CD4-positive, alpha-beta T cell treated with Interleukin-2 at 100 ng/mL for 4 hours (primary cell): ENCODE measurements around the gene B4GALNT3.
"Not testable (repeated sequence)": the region's sequence is repeated elsewhere in the genome, so short reads cannot be mapped to it uniquely, and the experiment has no call there.

Source experiments
- DNase-seq: peaks from one replicate; pipeline ENCODE4 v3.0.0-alpha.2; 2020; ENCODE audit warnings: low spot score

The B4GALNT3 gene

DNA sequence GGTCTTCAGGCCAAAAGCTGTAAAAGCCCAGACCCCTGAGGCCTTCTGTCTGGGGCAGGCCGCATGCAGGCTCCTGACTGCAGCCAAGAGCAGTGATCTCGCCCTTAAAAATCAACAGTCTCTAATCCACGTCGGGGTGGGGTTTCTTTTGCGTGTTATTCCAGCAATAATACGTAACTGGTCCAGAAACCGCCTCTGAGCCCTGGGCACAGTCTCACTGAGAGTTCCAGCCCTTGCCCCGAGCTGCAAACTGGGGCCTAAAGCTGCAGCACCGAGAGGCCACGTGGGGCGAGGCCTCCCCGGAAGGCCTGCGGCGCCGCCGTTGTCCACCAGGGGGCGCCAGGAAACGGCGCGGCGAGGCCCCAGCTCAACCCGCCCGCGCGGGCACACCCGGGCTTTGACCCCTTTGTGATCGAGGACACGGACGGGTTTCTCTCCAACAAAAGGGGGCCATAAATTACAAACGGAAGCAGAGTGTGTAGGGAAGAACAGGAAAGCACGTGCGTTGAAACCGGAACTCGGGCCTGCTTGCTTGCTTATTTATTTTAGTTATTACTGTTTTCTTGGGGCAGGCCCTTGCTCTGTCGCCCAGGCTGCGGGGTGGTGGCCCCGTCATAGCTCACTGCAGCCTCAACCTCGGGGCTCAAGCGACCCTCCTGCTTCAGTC is 116.3 kb downstream of the B4GALNT3 start:
- DNase-seq = peak; percentile 86

DNA sequence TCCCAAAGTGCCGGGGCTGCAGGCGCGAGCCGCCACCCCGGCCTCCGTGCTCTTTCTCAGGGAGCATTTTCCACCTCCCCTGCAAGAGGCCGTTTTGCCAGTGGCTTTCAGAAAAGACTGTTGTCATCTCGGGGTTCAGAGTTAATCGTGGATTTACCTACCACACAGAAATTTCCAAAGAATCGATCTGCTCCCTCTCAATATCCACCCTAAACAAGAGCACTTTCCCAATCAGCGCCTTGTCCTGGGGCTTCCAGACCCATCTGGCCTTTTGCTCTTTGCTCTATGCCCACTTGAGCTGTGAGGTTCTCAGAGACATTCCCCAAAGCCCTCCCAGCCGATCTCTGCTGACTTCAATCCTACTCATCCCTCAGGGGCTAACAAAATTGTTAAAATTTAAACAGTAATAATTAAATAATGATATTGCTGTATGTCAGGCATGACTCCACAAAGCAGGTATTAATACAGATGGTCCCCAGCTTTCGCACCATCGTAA is 116.9 kb downstream of the B4GALNT3 start:
- DNase-seq = no peak

DNA sequence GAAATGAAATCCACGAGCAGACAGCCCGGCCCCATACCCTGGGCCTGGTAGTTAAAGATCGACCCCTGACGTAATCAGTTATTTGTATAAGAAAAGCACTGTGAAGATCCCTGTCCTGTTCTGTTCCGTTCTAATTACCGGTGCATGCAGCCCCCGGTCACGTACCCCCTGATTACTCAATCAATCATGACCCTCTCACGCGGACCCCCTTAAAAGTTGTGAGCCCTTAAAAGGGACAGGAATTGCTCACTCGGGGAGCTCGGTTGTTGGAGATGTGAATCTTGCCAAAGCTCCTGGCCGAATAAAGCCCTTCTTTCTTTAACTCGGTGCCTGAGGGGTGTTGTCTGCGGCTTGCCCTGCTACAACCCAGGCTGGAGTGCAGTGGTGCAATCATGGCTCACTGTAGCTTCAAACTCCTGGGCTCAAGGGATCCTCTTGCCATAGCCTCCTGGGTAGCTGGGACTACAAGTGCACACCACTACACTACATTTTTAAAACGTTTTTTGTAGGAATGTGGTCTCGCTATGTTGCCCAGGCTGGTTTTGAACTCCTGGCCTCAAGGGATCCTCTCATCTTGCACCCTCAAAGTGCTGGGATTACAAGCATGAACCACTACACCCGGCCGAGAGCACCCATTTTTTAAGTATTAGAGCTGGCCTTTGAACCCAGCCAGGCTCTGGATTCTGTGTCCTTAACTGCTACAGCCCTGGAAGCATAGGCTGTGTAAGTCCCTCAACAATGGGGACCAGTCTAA is 118.4 kb downstream of the B4GALNT3 start:
- not testable (repeated sequence) for DNase-seq

DNA sequence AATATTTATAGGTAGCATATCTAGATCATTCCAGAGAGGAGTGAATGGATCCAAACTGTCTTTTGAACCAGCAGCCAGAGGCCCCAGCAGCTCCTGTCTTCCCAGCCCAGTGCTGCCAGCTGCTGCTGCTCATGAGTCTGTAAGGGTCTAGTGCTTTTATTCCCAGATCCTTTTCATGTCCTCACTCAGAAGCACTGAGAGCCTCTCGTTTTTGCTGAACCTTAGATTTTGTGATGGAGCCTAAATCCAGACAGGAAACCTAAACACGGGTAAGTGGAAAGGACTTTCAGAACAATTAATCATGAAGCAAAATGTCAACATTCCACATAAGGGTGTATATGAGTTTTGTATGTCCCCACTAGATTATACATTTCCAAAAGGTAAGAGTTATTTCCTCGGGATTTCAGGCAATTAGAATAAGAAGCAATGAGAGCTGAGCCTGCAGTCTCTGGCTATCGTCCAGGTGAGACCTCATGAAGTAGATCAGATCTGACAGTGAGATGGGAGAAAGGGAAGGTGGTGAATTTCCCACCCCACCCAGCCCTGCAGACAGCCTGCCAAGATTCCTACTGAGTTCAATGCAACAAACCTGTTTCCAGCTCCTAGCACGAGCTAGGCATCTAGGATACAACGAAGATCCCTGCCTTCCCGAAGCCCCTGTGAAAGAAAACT is 119.1 kb downstream of the B4GALNT3 start:
- DNase-seq = no peak

DNA sequence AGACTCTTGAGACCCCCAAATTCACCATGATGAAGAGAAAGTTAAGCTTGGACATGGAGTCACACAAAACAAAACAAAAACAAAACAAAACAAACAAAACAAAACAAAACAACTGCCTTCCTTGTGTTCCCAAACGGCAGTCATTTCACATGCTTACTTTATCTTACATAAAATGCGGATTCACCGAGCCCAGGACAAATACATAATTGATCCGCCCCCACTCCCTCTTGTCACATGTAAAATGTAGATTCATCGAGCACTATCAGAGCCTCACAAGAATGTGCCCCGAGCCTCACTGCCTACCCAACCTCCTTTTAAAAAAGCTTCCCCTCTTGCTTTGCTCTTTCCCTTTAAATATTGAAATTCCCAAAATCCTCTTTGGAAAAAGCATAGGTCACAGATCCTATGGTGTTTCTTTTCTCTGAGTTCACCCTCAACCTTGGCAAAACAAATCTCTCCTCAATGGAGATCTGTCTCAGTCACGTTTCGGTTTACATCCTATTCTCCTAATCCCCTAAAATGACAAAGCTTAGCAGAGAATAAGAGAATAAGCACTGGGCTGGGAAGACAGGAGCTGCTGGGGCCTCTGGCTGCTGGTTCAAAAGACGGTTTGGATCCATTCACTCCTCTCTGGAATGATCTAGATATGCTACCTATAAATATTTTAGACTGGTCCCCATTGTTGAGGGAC is 119.8 kb downstream of the B4GALNT3 start:
- DNase-seq = no peak

DNA sequence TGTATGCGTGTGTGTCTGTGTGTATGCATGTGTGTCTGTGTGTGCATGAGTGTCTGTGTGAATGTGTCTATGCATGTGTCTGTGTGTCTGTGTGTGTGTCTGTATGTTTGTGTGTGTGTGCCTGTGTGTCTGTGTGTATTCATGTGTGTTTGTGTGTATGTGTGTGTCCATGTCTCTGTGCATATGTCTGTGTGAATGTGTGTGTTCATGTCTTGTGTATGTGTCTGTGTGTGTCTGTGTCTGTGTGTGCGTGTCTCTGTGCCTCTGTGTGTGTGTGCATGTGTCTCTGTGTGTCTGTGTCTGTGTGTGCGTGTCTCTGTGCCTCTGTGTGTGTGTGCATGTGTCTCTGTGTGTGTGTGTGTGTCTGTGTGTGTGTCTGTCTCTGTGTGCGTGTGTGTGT is 121.1 kb downstream of the B4GALNT3 start:
- no peak for DNase-seq

DNA sequence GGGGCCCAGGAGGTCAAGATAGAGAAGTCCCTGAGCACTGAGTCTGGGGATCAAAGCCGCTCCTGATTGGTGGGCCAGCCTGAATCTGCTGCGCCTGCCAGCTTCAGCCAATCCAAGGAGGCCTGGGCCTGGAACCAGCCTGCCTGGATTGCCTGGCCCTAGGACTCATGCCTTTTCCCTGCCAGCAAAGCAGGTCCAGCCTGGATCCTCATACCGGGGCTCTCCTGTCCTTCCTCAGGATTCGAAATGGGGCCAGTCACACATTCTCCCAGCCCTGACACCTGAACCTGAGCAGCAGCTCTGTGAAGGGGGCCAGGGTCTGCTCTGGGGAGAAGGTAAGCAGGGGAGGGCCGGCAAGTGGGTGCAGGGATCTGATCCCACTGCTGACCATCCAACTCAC is 121.6 kb downstream of the B4GALNT3 start:
- no peak for DNase-seq

DNA sequence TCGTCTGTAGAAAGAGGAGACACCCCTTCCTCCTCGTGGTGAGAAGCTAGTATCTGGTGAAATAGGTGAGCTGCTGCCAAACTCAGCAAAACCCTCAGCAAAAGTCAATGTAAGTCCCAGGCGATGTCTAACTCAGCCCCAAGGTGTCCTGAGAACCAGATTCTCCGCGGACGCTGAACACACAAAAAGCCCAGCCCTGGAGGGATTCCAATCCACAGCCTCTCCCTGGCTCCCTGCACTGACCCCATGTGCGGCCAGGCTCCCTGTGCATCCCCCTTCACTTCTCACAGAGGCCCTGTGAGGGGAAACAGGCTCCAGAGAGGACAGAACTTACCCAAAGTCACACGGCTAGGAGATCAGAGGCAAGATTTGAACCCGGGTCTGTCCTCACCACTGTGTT is 122.0 kb downstream of the B4GALNT3 start:
- DNase-seq = no peak

DNA sequence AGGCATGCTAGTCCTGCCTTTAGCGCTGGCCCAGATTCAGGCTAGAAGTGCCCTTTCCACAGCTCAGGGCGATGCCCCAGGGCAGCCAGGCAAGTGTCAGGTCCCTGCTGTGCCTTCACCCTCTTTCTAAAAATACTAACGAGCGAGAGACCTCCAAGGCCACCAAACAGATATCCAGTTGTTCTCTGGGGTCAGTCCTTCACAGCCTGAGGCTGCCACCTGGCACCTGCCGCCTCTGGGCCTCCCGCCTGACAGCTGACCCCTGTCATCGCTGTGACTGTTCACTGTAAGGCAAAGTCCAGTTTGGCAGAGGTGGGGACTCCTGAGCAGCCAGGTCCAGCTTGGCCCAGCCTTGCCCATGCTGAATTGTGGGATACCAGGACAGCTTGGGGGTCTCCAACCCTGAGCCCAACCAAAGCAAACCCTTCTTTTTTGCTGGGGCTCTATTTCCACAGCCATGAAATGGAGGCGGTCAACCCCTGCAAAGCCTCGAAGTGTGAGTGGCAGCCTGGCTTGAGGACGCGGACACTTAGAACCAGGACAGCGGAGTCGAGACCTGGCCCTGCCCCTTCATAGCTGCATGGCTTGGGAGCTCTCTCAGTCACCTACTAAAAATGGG is 123.6 kb downstream of the B4GALNT3 start:
- DNase-seq = no peak

DNA sequence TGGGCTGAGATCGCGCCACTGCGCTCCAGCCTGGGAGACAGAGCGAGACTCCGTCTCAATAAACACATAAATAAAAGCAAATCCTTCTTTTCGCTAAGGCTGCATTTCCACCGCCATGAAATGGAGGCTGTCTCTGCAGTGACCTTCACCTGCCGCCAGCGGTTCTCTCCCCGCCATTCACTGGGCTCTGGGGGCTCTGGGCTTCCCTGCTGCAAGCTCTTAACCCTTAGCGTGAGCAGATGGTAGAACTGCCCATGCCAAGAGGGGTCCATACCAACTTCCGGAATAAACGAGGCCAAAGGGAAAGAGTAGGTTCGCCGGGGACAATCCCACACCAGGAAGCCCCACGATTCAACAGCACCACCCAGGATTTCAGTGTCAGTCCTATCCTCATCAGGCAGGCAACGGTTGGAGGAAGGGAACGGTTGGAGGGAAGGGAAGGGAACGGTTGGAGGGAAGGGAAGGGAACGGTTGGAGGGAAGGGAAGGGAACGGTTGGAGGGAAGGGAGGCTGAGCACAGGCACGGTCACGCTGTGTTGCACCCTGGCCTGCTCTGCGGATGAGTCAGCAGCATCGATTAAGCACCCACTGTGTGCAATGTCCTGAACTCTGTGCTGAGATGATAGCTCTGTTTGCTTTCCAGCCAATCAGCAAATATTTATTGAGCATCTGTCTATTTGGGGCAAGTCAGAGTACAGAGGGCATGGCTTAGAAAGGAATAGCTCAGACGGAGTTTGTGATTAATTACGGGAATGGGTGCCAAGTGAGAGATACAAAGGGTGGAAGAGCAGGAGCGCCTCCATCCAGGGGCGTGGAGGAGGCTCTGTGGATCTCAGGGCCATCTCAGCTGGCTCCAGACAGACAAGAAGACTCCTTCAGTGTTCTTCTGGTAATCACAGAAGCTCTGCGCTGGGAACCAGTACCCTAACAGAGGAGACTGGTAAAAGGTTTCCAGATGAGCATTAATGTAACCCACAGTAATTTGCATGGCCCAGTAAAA is 125.6 kb downstream of the B4GALNT3 start:
- DNase-seq = no peak

DNA sequence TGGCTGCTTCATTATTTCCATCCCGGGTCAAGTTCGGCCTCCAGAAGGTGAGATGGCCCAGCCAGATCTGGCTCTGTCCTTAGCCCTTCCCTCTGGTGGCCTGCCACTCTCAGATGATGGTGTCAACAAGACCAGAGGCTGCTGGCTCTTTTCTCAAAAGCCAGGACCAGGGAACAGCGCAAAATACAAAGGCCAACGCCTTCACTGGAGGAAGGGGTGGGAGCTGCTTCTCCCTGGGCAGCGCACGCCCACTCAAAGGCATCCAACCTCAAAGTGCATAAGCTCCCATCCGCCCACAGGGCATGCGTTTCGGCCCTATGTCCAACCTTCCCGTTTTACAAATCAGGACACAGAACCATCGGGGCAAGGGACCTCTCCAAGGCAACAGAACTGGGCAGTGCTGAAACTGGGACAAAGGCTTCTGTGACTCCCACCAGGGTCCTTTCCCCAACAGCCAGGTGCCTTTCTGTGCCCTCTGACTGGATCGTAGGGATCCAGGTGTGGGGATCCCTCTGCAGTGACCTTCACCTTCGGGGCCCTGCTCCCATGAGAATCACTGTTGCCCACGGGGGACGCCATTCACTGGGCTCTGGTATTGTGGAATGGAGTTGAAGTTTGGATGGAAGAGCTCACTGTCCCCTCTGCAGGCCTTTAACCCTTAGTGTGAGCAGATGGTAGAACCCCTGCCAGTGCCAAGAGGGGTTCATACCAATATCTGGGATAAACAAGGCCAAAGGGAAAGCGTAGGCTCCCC is 126.8 kb downstream of the B4GALNT3 start:
- DNase-seq = no peak

DNA sequence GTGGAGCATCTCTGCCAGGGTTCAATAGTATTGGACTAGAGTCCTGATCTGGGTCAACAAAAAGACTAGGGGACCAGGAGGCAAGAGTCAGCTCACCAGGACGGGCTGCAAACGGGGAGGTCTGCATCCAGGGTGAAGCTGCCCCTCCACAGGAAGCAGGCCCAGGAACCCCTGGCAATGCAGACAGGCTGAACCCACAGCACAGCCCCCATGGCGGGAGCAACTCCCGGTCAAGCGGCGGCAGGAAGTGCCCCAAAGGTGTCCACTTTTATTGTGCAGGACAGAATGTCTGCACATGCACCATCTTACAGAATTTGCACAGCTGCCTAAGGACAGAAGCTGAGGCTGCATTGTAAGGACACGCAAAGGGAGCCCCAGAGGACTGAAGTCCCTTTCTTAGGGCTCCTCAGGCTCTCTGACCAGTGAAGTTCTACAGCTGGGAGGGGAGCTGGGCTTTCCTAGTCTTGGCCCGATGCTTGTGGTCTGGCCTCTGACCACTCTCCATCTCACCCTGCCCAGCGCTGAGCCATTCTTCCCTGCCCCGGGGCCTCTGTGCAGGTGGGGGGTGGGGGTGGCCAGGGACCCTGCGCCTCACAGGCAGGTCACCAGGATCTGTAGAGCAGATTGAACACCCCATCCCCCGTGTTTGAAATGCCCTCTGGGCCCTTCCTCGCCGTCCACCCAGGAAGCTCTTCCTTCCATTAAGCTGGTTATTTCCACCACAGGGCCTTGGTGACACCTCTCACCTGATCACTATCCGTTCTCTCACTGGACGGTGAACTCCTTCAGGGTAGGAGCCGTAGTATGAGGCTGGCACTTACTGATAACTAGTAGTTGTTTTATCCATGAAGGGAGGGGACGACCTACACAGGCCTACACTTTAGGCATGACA is 127.6 kb downstream of the B4GALNT3 start:
- no peak for DNase-seq

DNA sequence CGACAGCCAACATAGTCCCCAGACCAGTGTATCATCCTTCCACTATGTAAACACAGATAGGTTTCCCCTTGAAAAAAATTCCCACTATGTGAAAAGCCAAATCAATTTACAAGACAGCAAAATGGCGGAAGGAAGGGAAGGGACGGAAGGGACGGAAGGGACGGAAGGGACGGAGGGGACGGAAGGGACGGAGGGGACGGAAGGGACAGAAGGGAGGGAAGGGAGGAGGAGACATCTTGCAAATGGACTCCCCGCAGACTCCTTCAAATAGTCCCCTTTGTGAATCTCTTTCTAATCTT is 128.2 kb downstream of the B4GALNT3 start:
- no peak for DNase-seq

DNA sequence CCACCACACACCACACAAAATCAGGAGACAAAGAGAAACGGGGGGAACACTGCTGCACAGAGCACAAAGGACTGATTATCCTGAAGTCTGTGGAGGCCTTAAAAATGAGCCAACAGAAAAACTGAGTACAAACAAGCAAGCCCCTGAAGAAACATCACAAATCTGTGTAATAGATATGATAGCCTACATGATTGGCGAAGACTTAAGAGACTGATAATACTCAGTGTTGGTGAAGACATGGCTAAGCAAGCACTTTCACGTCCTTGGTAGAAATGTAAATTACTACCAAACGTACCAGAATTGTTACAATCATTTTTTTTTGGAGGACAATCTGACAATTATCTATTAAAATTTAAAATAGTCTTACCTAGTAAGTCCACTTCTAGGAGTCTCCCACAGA is 128.9 kb downstream of the B4GALNT3 start:
- DNase-seq = no peak

DNA sequence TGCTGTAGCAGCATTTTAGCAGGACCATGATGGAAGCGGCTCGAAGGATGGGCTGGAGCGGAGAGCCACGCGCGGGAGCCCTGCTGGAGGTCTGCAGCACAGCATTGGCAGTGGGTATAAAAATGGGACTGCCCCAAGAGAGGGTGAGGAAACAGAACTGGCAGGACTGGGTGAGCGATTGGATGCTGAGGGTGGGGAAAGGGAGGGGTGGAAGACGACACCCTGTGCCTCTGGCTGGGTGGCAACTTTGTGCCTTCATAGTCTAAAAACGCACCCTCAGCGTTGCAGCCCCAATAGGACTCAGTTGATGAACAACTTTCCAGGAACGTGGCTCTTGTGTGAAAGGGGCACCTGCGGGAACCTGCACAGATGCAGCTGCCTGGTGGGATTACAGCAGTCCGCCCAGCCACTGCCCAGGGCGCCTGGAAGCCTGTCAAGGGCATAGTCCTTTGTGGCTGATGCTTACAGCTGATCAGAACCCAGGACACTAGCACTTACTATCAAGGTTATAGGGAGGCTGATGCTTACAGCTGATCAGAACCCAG is 130.5 kb downstream of the B4GALNT3 start:
- no peak for DNase-seq

DNA sequence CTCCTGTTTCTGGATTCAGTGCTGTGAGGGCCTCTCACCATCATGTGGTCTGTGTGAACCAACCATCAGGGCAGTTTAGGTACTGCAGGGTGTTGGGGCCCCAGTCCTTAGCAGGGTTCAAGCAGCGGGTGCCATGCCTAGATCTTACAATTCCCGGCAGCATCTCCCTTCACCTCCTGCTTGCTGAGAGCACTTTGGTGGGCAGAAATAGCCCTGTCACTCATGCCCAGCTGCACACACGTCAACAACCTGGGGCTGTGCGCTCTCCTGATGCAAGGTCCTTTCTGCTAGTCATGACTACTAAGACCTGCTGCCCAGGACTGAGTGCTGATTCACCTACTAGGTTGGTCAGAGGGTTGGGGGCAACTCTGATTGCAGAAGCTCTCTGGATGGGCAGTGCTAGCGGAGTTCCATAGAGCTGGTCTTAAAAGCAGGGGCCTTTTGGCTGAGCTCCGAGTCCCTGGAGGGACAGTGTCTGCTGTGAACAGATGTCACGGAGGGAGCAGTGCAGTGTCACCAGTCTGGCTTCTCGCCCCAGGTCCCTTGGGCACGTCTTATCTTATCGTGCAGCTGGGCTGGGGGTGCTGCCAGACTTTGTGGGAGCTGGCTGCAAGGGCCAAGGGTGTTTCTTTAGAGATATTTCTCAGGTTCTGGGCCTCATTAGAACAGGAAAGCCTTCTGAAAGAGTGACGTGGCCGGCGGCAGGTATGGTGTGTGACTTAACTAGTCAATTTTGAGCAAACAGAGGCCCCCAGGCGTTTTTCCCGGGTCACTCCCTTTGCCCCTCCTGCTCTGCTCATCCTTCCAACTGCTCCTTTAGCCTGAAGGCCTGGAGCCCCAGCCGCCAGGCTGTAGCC is 131.7 kb downstream of the B4GALNT3 start:
- no peak for DNase-seq

DNA sequence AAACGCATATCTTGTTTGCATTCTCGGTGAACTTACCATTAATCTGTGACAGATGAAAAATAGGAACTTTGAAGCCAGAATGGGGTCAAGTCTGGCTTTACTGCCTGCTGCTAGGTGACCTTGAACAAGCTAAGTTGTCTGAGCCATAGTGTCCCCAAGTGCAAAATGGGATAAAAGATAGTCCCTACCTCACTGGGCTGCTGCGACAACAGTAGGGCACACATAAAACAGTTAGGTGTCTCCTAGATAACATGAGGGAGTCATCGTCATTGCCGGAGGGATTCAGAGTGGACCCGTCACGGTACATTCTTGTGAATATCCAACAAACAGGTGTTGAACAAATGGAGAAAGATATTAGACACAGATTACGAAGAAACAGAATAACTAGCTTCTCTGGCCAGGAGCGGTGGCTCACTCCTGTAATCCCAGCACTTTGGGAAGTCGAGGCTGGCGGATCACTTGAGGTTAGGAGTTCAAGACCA is 132.3 kb downstream of the B4GALNT3 start:
- no peak for DNase-seq
